ENCODE measurements around the gene LACRT.

LACRT gene

DNA sequence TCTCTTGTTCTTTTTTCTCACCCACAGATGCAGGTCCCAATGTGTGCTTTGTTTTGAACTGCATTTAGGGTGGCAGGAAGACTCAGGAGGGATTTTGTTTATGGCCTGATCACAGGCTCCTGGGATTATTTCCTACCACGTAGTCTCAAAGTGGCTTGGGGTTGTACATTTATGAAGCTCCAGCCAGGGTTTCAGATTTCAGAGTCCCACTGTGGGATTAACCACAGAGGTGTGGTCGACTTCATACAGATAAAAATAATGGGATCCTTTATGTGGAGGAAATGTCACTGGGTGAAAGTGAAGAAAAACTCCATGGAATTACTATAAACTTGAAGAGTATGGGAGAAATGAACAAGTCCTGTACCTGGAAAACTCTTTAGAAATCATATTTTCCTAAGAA, 32.0 kb downstream of the LACRT start:
- no peak for DNase-seq (ENCODE audit: low spot score)

DNA sequence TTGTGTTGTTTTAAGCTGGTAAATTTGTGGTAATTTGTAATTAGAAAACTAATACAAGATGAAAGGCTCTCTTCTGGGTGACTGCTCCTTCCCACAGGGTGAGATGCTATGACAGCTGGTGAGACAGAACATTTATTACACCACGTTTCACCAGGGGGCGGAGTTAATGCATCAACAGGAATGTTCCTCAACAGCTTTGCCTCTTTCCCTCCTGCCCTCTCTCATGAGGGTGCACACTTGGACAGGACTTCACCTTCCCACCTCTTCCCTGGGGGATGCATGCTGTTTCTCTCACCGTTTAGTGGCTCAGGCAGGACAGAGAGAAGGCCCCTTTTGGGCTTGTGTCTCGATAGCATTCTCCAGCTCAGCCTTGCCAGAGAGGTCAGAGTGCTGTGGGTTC, 32.9 kb downstream of the LACRT start:
- DNase-seq (ENCODE audit: low spot score), result peak; percentile 17

DNA sequence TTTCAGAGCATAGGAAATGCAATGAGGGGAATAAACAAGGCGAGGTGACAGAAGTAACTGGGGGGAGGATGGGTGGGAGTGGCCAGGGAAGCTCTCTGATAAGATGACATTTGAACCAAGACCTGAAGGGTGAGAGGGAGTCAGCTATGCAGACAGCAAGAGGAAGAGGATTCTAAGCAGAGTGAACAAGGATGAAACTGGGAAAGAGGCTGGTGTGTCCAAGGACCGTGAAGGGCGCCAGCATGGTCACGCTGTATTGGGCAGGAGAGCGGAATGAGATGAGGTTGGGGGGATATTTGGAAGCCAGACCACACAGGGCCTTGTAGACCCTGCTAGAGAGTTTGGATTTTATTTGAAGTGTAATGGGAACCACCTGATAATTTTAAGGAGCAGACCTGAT, 35.7 kb downstream of the LACRT start:
- no peak for DNase-seq (ENCODE audit: low spot score)

DNA sequence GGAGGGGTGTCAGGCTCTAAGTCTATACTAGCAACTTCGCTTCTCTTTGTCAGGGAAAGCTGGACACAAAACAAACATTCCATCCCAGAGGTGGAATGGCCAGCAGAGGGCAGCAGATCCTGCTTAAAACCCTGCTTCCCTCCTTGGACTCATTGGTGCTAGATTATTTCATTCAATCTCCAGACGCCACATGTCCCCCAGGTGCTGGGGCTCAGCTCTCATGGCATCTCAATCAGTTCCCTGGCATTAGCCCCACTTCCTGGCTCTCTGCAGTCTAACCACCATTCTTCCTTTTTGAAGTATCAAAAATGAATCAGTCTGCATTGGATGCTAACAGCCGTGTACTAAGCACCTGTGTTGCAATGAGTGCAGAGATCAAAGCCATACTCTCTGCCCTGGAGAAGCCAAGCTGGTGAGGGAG, 38.2 kb downstream of the LACRT start:
- DNase-seq (ENCODE audit: low spot score), result peak; percentile 70

DNA sequence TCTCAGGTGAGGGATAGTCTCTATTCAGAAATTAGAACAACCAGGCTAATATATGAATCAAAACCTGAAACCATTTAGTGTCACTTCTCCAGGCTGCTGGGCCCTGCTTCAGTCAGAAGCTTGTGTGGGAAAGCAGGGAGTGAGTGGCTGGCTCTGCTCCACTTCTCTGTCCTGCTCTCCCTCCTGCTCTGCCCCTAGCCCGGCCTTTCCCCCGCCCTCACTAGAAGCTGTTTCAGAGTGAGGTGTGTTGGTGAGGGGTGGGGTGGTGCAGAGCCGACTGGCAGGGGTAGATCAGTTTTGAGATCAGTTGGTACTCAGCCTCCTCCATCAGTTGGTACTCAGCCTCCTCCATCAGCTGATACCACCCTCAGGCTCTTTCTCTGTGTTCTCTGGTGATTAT, 39.2 kb downstream of the LACRT start:
- DNase-seq (ENCODE audit: low spot score), result no peak

DNA sequence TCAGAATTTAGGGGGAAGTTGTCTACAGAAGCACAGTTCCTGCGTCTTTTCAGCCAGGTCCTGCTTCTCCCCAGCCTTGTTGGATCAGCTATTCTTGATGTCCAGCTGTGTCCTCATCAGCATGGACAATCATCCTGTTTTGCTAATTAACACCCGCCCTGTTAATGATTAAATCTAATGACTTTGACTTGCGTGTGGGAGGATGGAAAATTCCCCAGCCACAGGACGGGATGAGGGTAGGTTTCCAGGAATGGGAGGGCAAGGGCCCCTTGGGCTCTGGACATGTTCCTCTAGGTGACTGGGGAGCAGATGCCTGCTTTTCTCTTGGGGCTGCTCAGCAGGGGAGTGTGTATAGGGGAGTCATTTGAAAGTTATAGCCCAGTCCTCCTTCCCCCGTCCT, 41.0 kb downstream of the LACRT start:
- no peak for DNase-seq (ENCODE audit: low spot score)

DNA sequence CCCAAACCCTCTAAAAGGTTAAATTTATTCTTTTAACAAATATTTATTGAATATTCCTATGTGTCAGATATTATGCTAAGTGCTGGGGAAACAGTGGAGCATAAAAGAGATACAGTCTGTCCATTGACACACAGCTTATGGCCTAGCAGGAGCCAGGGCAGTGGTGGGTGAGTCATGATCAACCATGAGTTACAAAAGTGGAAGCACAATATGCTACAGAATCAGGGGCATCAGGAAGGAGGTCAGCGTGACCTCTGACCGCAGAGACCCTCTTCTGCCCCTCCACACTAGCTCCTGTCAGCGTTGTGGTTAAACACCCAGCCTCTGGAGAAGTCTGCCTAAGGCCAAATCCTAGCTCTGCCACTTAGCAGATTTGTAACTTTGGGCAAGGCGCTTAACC, 41.6 kb downstream of the LACRT start:
- no peak for DNase-seq (ENCODE audit: low spot score)

DNA sequence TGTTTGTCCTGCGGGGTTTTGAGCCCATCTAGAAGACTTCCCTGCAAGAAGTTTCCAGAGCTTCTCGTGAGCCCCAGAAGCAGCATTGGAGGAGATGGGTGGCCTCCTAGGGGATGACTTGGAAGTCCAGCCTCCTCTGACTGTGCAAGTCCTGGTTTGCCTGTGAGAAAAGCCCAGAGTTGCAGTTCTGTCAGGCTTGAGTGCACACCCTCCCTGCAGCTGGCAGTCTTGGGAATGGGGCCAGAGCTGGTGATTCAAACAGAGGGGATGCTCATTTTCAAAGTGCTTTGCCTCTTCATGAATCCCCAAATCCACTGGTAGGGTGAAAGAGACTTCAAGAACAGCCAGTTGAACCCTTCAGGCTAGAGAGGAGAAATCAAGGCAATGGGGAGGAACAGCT, 42.4 kb downstream of the LACRT start:
- DNase-seq (ENCODE audit: low spot score), result no peak

DNA sequence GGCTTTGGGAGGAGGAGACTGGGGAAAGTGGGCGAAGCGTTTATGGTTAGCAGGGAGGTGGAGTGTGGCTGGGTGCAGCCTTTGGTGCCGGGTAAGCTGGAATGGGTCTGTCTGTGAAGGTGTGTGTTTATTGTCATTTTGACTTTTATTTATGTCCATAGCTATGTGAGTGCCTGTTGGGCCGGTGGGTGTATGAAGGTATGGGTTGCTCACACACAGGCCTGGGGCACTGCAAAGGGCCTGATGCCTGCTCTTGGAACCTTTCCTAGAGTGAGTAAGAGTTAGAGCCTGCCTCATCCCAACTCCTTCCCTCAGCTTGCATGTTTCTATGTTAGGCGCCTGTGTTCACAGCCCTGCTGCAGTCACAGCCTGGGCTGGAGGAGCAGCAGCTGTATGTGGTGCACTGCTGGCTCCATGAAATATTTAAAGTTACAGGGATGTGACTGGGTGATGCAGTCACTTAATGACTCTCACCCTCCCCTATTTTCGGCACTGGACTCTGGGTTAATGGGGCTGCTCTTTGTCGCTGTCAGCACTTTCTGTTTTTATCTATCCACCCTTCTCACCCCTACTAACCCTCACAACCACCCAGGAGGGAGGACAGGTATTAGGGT, 43.6 kb downstream of the LACRT start:
- DNase-seq (ENCODE audit: low spot score), result no peak

DNA sequence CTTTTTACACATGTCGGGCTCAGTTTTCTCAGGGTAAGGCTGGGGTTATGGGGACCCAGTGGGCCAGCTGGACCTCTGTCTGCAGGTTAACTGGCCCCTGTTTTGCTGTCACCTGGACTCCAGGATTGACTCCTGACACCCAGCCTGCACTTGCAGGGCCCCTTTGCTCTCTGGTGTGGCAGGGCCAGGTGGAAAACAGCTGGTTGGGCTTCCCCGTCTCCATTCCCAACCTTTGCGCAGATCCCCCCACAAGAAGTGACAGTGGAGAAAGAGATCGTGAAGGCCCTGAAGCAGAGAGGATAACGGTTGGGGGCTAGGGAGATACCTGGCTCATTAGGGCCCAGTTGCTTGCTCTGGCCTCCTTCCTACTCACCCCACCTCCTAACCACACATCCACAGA, 44.7 kb downstream of the LACRT start:
- DNase-seq (ENCODE audit: low spot score), result no peak

DNA sequence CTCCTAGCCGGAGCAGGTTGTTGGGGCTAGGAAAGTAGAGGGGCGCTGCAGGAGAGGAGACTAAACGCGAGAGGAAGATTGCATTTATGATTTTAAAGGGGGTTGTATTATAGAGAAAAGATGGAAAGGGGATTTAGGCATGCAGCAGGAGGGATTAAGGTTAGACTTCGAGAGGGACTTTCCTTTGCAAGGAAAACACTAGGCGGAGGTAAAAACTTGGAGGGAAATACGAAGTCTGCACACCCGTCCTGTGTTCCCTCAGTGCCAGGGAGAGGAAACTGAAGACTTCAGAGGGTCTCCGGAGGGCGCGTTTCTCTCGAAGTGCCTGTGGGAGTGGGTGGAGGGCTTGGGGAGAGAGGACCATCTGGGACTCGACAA, 45.8 kb downstream of the LACRT start:
- DNase-seq (ENCODE audit: low spot score), result no peak

DNA sequence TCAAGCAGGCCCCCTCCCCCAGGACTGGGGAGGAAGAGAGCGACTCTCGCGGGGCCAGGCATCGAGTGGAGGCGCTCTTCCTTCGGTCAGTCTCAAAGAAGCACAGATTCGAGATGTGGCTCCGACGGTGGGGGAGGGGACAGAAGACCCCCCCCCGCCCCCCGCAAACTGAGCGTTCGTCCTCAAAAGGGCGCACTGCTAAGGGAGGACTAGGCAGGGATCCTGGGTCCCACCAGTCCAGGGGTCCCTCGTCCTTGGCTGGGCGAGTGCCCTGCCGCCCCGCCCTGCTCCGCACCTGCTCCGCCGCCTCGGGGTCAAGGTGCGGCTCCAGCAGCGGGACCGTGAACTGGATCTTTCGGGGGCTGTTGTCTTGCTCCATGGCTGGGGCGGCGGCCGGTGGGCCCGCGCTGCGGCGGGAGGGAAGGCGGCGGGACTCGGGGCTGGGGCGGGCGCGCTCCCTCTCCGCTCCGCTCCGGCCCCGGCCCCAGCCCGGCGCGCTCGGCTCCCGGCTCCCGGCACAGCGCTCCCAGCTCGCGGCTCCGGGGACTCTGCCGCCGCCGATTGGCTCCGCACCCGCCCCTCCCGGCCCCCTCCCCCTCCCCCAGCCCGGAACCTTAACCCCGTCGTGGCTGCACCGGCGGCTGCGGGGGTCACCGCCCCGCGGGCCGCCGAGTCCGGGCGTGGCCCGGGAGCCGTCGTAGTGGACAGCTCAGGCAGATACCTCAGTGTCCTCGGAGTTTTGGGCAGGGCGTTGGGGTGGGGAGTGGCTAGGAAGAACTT, 46.4 kb downstream of the LACRT start, which contains the start of gene PPP1R1A:
PPP1R1A (minus strand) TSS at position 550 of the 780 bp plus-strand sequence; CDS start at position 379, 171 bp downstream.
- peak; percentile 32 for DNase-seq (ENCODE audit: low spot score)

DNA sequence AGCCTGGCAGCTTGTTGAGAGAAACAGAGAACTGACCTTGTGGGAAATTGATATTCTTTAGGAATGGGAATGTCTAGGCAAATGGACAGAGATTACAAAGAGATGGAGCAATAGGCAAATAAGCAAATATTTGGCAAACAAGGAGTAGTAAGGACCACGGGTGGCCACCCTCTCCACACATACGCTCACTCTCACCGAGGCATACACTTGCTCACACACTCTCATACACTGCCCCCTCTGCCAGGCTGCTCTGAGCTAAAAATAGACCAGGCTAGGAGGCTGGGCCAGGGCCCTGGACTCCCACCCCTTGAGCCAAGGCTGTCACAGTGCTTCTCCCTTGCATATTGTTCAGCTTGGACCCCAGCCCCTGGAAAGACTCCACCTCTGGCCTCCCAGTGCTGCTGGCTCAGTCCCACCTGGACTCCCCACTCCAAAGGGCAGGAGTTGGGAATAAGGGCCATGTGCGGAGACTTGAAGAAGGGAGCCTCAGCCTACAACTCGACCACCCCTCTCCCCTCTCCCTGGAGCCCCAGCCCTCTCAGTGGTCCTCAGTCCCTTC, 47.3 kb downstream of the LACRT start:
- DNase-seq (ENCODE audit: low spot score), result no peak

DNA sequence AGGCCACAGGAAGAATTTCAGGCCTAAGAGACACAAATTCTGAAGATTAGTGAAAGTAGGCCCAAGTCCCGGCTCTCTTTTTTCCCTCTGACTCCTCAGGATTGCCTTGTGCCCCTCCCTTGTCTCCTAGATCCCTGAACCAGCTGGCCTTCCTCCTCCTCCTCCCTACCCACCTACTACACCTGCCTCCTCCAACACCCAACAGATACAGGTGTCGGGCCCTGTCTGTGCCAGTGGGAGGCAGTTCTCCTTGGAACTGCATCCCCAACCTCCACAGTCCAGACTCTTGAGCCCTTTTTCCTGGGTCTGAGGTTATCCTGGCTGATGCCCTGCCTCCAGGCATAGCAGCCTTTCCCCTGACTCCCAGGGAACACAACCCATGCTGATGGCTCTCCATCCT, 48.1 kb downstream of the LACRT start:
- DNase-seq (ENCODE audit: low spot score), result no peak

DNA sequence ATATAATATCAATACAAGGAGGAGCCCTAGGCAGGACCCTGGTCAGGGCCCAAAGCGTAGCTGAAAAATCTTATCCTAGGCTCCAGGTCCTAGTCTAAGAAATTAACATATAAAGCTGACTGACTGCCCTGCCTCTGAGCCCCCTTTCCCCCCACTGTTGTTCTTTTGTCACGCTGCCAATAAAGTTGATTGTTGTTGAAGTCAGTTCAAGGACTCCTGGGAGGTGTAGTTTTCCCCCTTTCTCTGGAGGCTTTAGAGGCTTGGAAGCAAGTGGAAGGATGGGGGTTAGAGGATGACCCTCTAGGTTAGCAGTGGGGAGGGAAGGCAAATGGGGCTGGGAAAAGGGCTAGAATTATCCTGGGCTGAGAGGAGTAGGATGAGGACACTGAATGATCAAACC, 49.5 kb downstream of the LACRT start:
- DNase-seq (ENCODE audit: low spot score), result no peak

DNA sequence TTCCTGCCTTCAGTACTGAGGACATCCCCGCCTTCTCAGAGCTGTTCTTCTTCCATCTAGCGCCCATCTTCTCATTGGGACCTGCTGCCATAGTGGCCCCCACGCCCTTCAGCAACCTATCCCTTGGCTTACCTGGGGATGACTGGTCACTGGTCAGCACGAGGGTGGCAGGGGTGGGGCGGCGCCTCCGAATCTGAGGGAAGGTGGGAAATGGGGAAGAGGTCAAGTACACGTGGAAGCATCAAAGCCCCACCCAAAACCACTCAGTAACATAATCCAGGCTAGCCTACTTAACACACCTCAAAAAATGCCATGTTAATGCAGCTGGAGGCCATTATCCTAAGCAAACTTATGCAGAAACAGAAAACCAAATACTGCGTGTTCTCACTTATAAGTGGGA, 50.6 kb downstream of the LACRT start:
- no peak for DNase-seq (ENCODE audit: low spot score)

DNA sequence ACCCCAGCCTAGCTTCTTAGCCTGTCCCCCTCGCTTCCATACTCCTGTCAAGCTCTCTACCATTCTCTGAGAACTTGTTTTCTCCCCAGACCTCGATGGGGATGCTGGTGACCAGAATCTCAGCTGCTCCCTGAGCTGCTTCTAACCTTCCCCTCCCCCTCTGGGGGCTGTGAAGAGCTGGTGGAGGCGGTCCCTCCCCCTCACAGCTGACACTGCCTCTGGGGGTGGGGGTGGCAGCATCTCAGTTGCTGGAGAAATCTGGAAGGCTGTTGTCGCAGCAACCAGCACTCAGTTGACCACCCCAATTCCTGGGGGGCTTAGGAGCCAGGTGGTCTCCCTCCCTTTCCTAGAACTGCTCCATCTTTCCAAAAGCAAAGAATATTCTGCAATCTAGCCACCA, 51.0 kb downstream of the LACRT start:
- no peak for DNase-seq (ENCODE audit: low spot score)

DNA sequence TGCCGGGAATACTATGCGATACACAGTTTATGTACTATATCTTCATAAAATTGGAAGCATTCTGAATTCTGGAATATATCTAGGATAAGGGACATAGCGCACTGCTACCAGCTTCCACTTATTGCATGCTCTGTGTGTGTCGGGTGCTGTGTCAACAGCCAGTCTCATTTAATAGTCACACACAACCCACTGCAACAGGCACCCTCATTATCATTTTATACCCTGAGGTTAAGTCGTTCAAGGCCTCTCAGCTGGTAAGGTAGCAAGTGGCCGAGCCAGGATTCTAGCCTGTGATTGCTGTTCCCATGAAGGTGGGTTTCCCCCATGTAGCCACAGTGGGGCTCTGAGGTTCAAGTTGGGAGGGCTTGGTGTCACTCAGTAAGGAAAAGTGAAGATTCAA, 53.3 kb downstream of the LACRT start:
- no peak for DNase-seq (ENCODE audit: low spot score)

Data from LoVo (cell line).